K562 (cell line): ENCODE data around the gene PPP1R13L. TPM values are rescaled to one million over a fixed set of nuclear protein-coding genes. Genes with fewer than 3 reads are reported as not detected.

Source experiments
- E2F5 ChIP-seq: sonication (generic); formaldehyde crosslinking; IDR thresholded peaks from 2 replicates; pipeline ENCODE4 v1.8.0; 2022; ENCODE audit warnings: mild to moderate bottlenecking, missing genetic modification reagents
- SP1 ChIP-seq: sonication (generic); formaldehyde crosslinking; IDR thresholded peaks from 2 replicates; pipeline ENCODE4 v1.8.1; 2022; ENCODE audit warnings: mild to moderate bottlenecking, missing genetic modification reagents
- SRSF7 ChIP-seq: fragments of 200-400 bp; formaldehyde crosslinking; optimal IDR thresholded peaks from 2 replicates; pipeline ENCODE3; 2017; ENCODE audit warnings: mild to moderate bottlenecking, low read depth, low read length
- polyA plus RNA-seq, 8 experiments: library from polyadenylated mRNA; depleted of rRNA in 4 of 8; stranded (reverse) in 5 of 8; unstranded in 3 of 8; fragments of >200 nt; fragmentation: Nextera tagmentation in 2 of 8; fragmentation: Illumina TruSeq in 1 of 8; extraction: Ambion mirVana in 2 of 8; extraction: Trizol in 1 of 8; gene quantifications; 2 replicates each; pipeline versions ENCODE4 v1.2.1 to v1.2.3, GENCODE V29; 2011 to 2014; ENCODE audit warnings: inconsistent platforms in 1 of 8, missing spikeins in 1 of 8
- total RNA-seq, 7 experiments: library from RNA; depleted of rRNA in 6 of 7; stranded (reverse); fragments of >200 nt in 6 of 7; fragmentation: Illumina TruSeq in 2 of 7; extraction: Trizol in 2 of 7; gene quantifications; 2 replicates each; pipeline versions ENCODE4 v1.2.1 to v1.2.3, GENCODE V29; 2011 to 2021; ENCODE audit warnings: low replicate concordance in 1 of 7
- TF ChIP-seq, protein P1 (sequence below): fragments of 450-650 bp; IDR thresholded peaks from 2 replicates; pipeline ENCODE4 v1.6.1; 2016; ENCODE audit warnings: low read depth
- TF ChIP-seq, protein P2 (sequence below): fragments of 450-650 bp; formaldehyde crosslinking; IDR thresholded peaks from 2 replicates; pipeline ENCODE4 v1.4.0; 2020; ENCODE audit warnings: mild to moderate bottlenecking, moderate library complexity
- TF ChIP-seq, protein P3 (sequence below): fragments of 250-450 bp; sonication (Bioruptor Pico); IDR thresholded peaks from 2 replicates; pipeline ENCODE4 v1.4.0; 2020; ENCODE audit warnings: mild to moderate bottlenecking, moderate library complexity
- TF ChIP-seq, protein P4 (sequence below): fragments of 450-650 bp; formaldehyde crosslinking; IDR thresholded peaks from 2 replicates; pipeline ENCODE4 v1.4.0; 2020; ENCODE audit warnings: mild to moderate bottlenecking, moderate library complexity
- TF ChIP-seq, protein P5 (sequence below): fragments of 450-650 bp; formaldehyde crosslinking; conservative IDR thresholded peaks from 2 replicates; pipeline ENCODE4 v1.4.0; 2022; ENCODE audit warnings: mild to moderate bottlenecking, missing genetic modification characterization

The PPP1R13L gene
- total and polyA plus RNA-seq, 9 of the 15 experiments (the other 6 are each of a cell fraction or from before 2014, with no cell fraction given): 0.32 to 6.7 (median 2.0) TPM

DNA sequence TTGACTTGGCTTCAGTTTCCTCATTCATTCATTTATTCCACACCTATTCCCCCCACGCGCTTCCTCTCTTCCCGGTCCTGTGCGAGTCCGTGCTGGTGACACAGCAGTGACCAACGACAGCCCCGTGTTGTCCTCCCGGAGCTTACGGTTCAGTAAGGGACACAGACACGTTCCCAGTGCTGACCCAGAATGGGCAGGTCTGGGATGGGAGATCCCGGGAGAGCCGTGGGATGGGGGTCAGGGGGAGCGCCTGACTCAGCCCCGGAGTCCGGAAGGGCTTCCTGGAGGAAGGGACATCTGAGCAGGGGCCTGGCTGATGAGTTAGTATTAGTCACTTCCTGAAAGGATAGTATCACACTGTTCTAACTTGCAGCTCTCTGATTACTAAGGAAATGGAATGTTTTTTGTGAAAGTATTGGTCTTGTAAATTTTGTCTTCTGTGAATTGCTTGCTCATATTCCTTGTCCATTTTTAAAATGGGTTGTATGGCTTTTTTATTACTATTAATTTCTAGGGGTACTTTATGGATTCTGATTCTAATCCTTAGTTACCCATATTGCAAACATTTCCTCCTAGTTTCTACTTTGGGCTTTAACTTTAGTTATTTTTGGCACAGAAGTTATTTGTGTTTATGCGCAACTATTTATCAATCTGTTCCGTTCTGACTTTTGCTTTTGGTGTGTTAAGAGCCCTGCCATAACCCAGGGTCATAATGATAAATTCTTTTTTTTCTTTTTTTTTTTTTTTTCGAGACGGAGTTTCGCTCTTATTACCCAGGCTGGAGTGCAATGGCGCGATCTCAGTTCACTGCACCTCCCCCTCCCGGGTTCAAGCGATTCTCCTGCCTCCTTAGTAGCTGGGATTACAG lies 19.6 kb upstream of the PPP1R13L start (continued):
- TF ChIP-seq, protein P1, sequence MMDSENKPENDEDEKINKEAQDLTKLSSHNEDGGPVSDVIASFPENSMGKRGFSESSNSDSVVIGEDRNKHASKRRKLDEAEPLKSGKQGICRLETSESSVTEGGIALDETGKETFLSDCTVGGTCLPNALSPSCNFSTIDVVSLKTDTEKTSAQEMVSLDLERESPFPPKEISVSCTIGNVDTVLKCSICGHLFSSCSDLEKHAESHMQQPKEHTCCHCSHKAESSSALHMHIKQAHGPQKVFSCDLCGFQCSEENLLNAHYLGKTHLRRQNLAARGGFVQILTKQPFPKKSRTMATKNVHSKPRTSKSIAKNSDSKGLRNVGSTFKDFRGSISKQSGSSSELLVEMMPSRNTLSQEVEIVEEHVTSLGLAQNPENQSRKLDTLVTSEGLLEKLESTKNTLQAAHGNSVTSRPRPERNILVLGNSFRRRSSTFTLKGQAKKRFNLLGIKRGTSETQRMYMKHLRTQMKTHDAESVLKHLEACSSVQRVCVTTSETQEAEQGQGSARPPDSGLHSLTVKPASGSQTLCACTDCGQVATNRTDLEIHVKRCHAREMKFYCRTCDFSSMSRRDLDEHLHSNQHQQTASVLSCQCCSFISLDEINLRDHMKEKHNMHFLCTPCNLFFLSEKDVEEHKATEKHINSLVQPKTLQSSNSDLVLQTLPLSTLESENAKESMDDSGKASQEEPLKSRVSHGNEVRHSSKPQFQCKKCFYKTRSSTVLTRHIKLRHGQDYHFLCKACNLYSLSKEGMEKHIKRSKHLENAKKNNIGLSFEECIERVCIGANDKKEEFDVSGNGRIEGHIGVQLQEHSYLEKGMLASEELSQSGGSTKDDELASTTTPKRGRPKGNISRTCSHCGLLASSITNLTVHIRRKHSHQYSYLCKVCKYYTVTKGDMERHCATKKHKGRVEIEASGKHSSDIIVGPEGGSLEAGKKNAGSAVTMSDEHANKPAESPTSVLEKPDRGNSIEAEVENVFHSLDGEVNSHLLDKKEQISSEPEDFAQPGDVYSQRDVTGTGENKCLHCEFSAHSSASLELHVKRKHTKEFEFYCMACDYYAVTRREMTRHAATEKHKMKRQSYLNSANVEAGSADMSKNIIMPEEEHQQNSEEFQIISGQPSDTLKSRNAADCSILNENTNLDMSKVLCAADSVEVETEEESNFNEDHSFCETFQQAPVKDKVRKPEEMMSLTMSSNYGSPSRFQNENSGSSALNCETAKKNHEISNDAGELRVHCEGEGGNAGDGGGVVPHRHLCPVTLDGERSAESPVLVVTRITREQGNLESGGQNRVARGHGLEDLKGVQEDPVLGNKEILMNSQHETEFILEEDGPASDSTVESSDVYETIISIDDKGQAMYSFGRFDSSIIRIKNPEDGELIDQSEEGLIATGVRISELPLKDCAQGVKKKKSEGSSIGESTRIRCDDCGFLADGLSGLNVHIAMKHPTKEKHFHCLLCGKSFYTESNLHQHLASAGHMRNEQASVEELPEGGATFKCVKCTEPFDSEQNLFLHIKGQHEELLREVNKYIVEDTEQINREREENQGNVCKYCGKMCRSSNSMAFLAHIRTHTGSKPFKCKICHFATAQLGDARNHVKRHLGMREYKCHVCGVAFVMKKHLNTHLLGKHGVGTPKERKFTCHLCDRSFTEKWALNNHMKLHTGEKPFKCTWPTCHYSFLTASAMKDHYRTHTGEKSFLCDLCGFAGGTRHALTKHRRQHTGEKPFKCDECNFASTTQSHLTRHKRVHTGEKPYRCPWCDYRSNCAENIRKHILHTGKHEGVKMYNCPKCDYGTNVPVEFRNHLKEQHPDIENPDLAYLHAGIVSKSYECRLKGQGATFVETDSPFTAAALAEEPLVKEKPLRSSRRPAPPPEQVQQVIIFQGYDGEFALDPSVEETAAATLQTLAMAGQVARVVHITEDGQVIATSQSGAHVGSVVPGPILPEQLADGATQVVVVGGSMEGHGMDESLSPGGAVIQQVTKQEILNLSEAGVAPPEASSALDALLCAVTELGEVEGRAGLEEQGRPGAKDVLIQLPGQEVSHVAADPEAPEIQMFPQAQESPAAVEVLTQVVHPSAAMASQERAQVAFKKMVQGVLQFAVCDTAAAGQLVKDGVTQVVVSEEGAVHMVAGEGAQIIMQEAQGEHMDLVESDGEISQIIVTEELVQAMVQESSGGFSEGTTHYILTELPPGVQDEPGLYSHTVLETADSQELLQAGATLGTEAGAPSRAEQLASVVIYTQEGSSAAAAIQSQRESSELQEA: no peak
- TF ChIP-seq, protein P2, sequence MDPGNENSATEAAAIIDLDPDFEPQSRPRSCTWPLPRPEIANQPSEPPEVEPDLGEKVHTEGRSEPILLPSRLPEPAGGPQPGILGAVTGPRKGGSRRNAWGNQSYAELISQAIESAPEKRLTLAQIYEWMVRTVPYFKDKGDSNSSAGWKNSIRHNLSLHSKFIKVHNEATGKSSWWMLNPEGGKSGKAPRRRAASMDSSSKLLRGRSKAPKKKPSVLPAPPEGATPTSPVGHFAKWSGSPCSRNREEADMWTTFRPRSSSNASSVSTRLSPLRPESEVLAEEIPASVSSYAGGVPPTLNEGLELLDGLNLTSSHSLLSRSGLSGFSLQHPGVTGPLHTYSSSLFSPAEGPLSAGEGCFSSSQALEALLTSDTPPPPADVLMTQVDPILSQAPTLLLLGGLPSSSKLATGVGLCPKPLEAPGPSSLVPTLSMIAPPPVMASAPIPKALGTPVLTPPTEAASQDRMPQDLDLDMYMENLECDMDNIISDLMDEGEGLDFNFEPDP (CRISPR knock-in tag): no peak
- TF ChIP-seq, protein P3, sequence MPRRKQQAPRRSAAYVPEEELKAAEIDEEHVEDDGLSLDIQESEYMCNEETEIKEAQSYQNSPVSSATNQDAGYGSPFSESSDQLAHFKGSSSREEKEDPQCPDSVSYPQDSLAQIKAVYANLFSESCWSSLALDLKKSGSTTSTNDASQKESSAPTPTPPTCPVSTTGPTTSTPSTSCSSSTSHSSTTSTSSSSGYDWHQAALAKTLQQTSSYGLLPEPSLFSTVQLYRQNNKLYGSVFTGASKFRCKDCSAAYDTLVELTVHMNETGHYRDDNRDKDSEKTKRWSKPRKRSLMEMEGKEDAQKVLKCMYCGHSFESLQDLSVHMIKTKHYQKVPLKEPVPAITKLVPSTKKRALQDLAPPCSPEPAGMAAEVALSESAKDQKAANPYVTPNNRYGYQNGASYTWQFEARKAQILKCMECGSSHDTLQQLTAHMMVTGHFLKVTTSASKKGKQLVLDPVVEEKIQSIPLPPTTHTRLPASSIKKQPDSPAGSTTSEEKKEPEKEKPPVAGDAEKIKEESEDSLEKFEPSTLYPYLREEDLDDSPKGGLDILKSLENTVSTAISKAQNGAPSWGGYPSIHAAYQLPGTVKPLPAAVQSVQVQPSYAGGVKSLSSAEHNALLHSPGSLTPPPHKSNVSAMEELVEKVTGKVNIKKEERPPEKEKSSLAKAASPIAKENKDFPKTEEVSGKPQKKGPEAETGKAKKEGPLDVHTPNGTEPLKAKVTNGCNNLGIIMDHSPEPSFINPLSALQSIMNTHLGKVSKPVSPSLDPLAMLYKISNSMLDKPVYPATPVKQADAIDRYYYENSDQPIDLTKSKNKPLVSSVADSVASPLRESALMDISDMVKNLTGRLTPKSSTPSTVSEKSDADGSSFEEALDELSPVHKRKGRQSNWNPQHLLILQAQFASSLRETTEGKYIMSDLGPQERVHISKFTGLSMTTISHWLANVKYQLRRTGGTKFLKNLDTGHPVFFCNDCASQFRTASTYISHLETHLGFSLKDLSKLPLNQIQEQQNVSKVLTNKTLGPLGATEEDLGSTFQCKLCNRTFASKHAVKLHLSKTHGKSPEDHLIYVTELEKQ (CRISPR knock-in tag): no peak
- TF ChIP-seq E2F5 (CRISPR knock-in tag) (no peak), SRSF7 (no peak), SP1 (no peak)
- TF ChIP-seq, protein P4, sequence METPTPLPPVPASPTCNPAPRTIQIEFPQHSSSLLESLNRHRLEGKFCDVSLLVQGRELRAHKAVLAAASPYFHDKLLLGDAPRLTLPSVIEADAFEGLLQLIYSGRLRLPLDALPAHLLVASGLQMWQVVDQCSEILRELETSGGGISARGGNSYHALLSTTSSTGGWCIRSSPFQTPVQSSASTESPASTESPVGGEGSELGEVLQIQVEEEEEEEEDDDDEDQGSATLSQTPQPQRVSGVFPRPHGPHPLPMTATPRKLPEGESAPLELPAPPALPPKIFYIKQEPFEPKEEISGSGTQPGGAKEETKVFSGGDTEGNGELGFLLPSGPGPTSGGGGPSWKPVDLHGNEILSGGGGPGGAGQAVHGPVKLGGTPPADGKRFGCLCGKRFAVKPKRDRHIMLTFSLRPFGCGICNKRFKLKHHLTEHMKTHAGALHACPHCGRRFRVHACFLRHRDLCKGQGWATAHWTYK (CRISPR knock-in tag): no peak
- TF ChIP-seq, protein P5, sequence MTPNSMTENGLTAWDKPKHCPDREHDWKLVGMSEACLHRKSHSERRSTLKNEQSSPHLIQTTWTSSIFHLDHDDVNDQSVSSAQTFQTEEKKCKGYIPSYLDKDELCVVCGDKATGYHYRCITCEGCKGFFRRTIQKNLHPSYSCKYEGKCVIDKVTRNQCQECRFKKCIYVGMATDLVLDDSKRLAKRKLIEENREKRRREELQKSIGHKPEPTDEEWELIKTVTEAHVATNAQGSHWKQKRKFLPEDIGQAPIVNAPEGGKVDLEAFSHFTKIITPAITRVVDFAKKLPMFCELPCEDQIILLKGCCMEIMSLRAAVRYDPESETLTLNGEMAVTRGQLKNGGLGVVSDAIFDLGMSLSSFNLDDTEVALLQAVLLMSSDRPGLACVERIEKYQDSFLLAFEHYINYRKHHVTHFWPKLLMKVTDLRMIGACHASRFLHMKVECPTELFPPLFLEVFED (CRISPR knock-in tag): no peak; the same call in 1 of the 2 replicates
